SK-N-SH treated with all-trans-retinoic acid at 6 μM for 48 hours (cell line): ENCODE results near the gene AP2B1.

ENCODE experiments used
- ATAC-seq: fragments of 200-7000 bp; cut with Tn5 transposase; 3 replicates; pipeline ENCODE4 v1.9.1; 2020; ENCODE audit warnings: mild to moderate bottlenecking, moderate library complexity
- ARNTL ChIP-seq: fragments of 450-650 bp; formaldehyde crosslinking; IDR thresholded peaks from 2 replicates; pipeline ENCODE4 v1.5.0; 2020; ENCODE audit warnings: low read depth, mild to moderate bottlenecking, moderate library complexity, borderline replicate concordance
- BACH2 ChIP-seq: fragments of 250-450 bp; sonication (Bioruptor Pico); IDR thresholded peaks from 2 replicates; pipeline ENCODE4 v1.9.0; 2021; ENCODE audit warnings: mild to moderate bottlenecking, borderline replicate concordance
- CSDC2 ChIP-seq: fragments of 250-450 bp; sonication (Bioruptor Pico); IDR thresholded peaks from 2 replicates; pipeline ENCODE4 v1.5.0; 2020; ENCODE audit warnings: mild to moderate bottlenecking, moderate library complexity
- CSRNP3 ChIP-seq: fragments of 250-450 bp; sonication (Bioruptor Pico); IDR thresholded peaks from 2 replicates; pipeline ENCODE4 v1.5.1; 2021; ENCODE audit warnings: mild to moderate bottlenecking, moderate library complexity
- ESRRG ChIP-seq: fragments of 250-450 bp; sonication (Bioruptor Pico); IDR thresholded peaks from 2 replicates; pipeline ENCODE4 v1.6.1; 2021; ENCODE audit warnings: mild to moderate bottlenecking
- GLIS3 ChIP-seq: fragments of 250-450 bp; sonication (Bioruptor Pico); IDR thresholded peaks from 2 replicates; pipeline ENCODE4 v1.5.0; 2020; ENCODE audit warnings: mild to moderate bottlenecking, moderate library complexity
- ISL1 ChIP-seq: fragments of 250-450 bp; sonication (Bioruptor Pico); IDR thresholded peaks from 2 replicates; pipeline ENCODE4 v2.1.2; 2022; ENCODE audit warnings: mild to moderate bottlenecking, moderate library complexity
- OSR1 ChIP-seq: fragments of 250-450 bp; sonication (Bioruptor Pico); IDR thresholded peaks from 2 replicates; pipeline ENCODE4 v1.8.0; 2022; ENCODE audit warnings: moderate library complexity, mild to moderate bottlenecking, inconsistent platforms
- PATZ1 ChIP-seq: fragments of 250-450 bp; sonication (Bioruptor Pico); IDR thresholded peaks from 2 replicates; pipeline ENCODE4 v1.8.0; 2020; ENCODE audit warnings: mild to moderate bottlenecking, moderate library complexity, borderline replicate concordance
- POU6F1 ChIP-seq: fragments of 250-450 bp; sonication (Bioruptor Pico); IDR thresholded peaks from 2 replicates; pipeline ENCODE4 v1.8.0; 2021; ENCODE audit warnings: low read depth, mild to moderate bottlenecking, moderate library complexity, borderline replicate concordance
- PPARA ChIP-seq: fragments of 250-450 bp; sonication (Bioruptor Pico); IDR thresholded peaks from 2 replicates; pipeline ENCODE4 v1.5.0; 2020; ENCODE audit warnings: mild to moderate bottlenecking, borderline replicate concordance
- RARB ChIP-seq: fragments of 250-450 bp; sonication (Bioruptor Pico); IDR thresholded peaks from 2 replicates; pipeline ENCODE4 v1.8.0; 2021; ENCODE audit warnings: mild to moderate bottlenecking, moderate library complexity
- SNAI2 ChIP-seq: fragments of 250-450 bp; sonication (Bioruptor Pico); IDR thresholded peaks from 2 replicates; pipeline ENCODE4 v1.5.0; 2020; ENCODE audit warnings: mild to moderate bottlenecking, moderate library complexity
- TCF4 ChIP-seq: fragments of 250-450 bp; sonication (Bioruptor Pico); IDR thresholded peaks from 2 replicates; pipeline ENCODE4 v1.8.0; 2021; ENCODE audit warnings: mild to moderate bottlenecking, moderate library complexity, borderline replicate concordance
- TOX ChIP-seq: fragments of 250-450 bp; sonication (Bioruptor Pico); IDR thresholded peaks from 2 replicates; pipeline ENCODE4 v1.8.0; 2021; ENCODE audit warnings: mild to moderate bottlenecking, moderate library complexity, borderline replicate concordance
- TSHZ2 ChIP-seq: fragments of 250-450 bp; sonication (Bioruptor Pico); IDR thresholded peaks from 2 replicates; pipeline ENCODE4 v1.5.0; 2020; ENCODE audit warnings: mild to moderate bottlenecking, moderate library complexity
- ZC3H10 ChIP-seq: fragments of 250-450 bp; sonication (Bioruptor Pico); IDR thresholded peaks from 2 replicates; pipeline ENCODE4 v1.5.1; 2021; ENCODE audit warnings: mild to moderate bottlenecking, moderate library complexity
- ZFP3 ChIP-seq: fragments of 250-450 bp; sonication (Bioruptor Pico); IDR thresholded peaks from 2 replicates; pipeline ENCODE4 v1.5.0; 2020; ENCODE audit warnings: mild to moderate bottlenecking, moderate library complexity
- ZFP30 ChIP-seq: fragments of 450-650 bp; formaldehyde crosslinking; IDR thresholded peaks from 2 replicates; pipeline ENCODE4 v1.5.0; 2022; ENCODE audit warnings: mild to moderate bottlenecking, moderate library complexity
- ZNF565 ChIP-seq: fragments of 450-650 bp; formaldehyde crosslinking; conservative IDR thresholded peaks from 2 replicates; pipeline ENCODE4 v1.5.0; 2020; ENCODE audit warnings: low read depth, mild to moderate bottlenecking, moderate library complexity
- ZNF70 ChIP-seq: fragments of 450-650 bp; formaldehyde crosslinking; IDR thresholded peaks from 2 replicates; pipeline ENCODE4 v1.5.0; 2020; ENCODE audit warnings: mild to moderate bottlenecking, moderate library complexity
- ZNF8 ChIP-seq: fragments of 450-650 bp; formaldehyde crosslinking; IDR thresholded peaks from 2 replicates; pipeline ENCODE4 v1.5.0; 2020; ENCODE audit warnings: mild to moderate bottlenecking, moderate library complexity

The AP2B1 gene

GRCh38 chr17:35597604-35598003, 10.5 kb downstream of the AP2B1 start:
- ATAC-seq, result no peak
- TF ChIP-seq CSDC2 (CRISPR knock-in tag) (no peak), ZNF8 (CRISPR knock-in tag) (no peak), PPARA (CRISPR knock-in tag) (no peak), ZFP30 (CRISPR knock-in tag) (no peak), PATZ1 (CRISPR knock-in tag) (no peak), ZNF565 (no peak), ZFP3 (CRISPR knock-in tag) (no peak), SNAI2 (CRISPR knock-in tag) (no peak), POU6F1 (no peak), RARB (CRISPR knock-in tag) (no peak), TCF4 (CRISPR knock-in tag) (no peak), ZNF70 (no peak), CSRNP3 (no peak), GLIS3 (CRISPR knock-in tag) (no peak), ARNTL (CRISPR knock-in tag) (no peak), ESRRG (no peak), OSR1 (CRISPR knock-in tag) (no peak), TSHZ2 (CRISPR knock-in tag) (no peak), TOX (no peak), ISL1 (CRISPR knock-in tag) (no peak)

GRCh38 chr17:35603674-35604073, 16.6 kb downstream of the AP2B1 start:
- TF ChIP-seq TCF4 (CRISPR knock-in tag) (no peak), POU6F1 (no peak), ARNTL (CRISPR knock-in tag) (no peak), ESRRG (no peak), ZNF565 (no peak), ZC3H10 (CRISPR knock-in tag) (no peak), ZFP30 (CRISPR knock-in tag) (no peak), BACH2 (CRISPR knock-in tag) (no peak), ZNF70 (no peak), TOX (no peak), ZNF8 (CRISPR knock-in tag) (no peak), OSR1 (CRISPR knock-in tag) (no peak), CSDC2 (CRISPR knock-in tag) (no peak)
- no peak for ATAC-seq

GRCh38 chr17:35605678-35606077, 18.6 kb downstream of the AP2B1 start:
- peak; percentile 87 for ATAC-seq
- TF ChIP-seq OSR1 (CRISPR knock-in tag), result no peak
- TF ChIP-seq, all 23 proteins: peak for 0
